ENCODE results near the gene TMEM217.

TMEM217 gene

DNA sequence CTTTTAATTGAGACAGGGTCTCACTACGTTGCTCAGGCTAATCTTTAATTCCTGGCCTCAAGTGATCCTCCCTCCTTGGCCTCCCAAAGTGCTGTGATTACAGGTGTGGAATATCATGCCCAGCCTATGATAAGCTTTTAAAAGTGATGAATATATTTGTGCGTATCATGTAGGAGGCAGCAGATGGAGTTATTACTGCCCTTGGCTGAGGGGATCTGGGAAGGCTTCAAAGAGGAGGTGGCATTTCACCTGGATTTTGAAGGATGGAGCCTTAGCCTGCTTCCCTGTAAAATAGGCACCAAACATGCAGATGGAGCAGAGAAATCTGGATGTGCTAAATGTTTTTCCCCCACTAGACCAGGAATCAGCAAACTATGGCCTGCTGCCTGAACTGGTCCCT is 77.9 kb downstream of the TMEM217 start:
- no CpG with 5 or more reads among the region's 2 CpGs for WGBS (ENCODE audit: extremely low coverage, insufficient coverage, insufficient read length)
- H3K4ac ChIP-seq (ENCODE audit: low read depth, low read length) = no peak overlapping the region
- DNase-seq = no peak
- no peak overlapping the region for H3K9ac ChIP-seq (ENCODE audit: low read length)
- H3K27me3 ChIP-seq (ENCODE audit: insufficient read depth, low read length) = no peaks in the 10 kb centered on the region
- H3K18ac ChIP-seq (ENCODE audit: low read length) = no peak overlapping the region
- H3K4me2 ChIP-seq (ENCODE audit: low read length) = no peak overlapping the region
- H3K79me1 ChIP-seq (ENCODE audit: low read length) = no peaks in the 10 kb centered on the region
- no peak overlapping the region for H3K14ac ChIP-seq (ENCODE audit: low read length)
- no peak overlapping the region for H2BK5ac ChIP-seq (ENCODE audit: low read depth, low read length, poor library complexity)
- no peak overlapping the region for H4K12ac ChIP-seq (ENCODE audit: low read depth, low read length)
- H3K79me2 ChIP-seq (ENCODE audit: control insufficient read depth, insufficient read depth, low read length, poor library complexity) = no peaks in the 10 kb centered on the region
- no peak overlapping the region for H4K91ac ChIP-seq (ENCODE audit: low read depth, low read length)
- no peak overlapping the region for H3K27ac ChIP-seq (ENCODE audit: low read depth, low read length)
- no peaks in the 10 kb centered on the region for H3K4me1 ChIP-seq (ENCODE audit: control insufficient read depth in 1 of 2, insufficient read depth in 2 of 2, low read length in 2 of 2)
- no peak overlapping the region for H4K8ac ChIP-seq (ENCODE audit: low read depth, low read length)
- H3K9me3 ChIP-seq (ENCODE audit: insufficient read depth, low read depth, low read length) = no peaks in the 10 kb centered on the region
- no peak overlapping the region for H2BK120ac ChIP-seq (ENCODE audit: insufficient read depth, low read length, poor library complexity)
- no peak overlapping the region for H2BK12ac ChIP-seq (ENCODE audit: low read length)
- no peak overlapping the region for H3K23ac ChIP-seq (ENCODE audit: low read length)
- H3K4me3 ChIP-seq (ENCODE audit: low read depth, low read length) = no peak overlapping the region
- no peak overlapping the region for H2AK5ac ChIP-seq (ENCODE audit: low read length)
- H2AFZ ChIP-seq (ENCODE audit: insufficient read depth, low read length, poor library complexity) = no peak overlapping the region
- H3K36me3 ChIP-seq (ENCODE audit: control insufficient read depth in 1 of 2, insufficient read depth in 2 of 2, low read length in 2 of 2) = peaks cover under 1 to 2% of the 10 kb centered on the region in 2 experiments

DNA sequence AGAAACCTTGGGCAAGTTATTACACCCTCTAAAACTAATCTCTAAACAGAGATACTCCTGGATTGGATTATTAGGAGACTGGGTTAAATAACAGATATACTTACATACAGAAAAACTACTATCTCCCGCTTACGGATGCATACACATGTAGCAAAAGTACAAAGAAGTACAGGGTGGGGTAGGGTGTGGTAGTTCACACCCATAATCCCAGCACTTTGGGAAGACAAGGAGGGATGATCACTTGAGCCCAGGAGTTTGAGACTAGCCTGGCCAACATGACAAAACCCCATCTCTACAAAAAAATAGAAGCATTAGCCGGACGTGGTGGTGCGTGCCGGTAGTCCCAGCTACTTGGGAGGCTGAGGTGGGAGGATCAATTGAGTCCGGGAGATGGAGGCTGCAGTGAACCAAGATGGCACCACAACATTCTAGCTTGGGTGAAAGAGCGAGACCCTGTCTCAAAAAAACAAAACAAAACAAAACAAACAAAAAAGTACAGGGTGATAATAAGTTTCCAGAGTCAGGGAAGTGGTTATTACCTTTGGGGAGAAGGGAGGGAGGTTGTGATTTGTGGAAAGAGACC is 79.9 kb downstream of the TMEM217 start:
- no peak overlapping the region for H3K4ac ChIP-seq (ENCODE audit: low read depth, low read length)
- H3K9me3 ChIP-seq (ENCODE audit: insufficient read depth, low read depth, low read length) = peaks cover 1% of the 10 kb centered on the region
- H3K4me2 ChIP-seq (ENCODE audit: low read length) = no peak overlapping the region
- H2BK5ac ChIP-seq (ENCODE audit: low read depth, low read length, poor library complexity) = no peak overlapping the region
- H2AK5ac ChIP-seq (ENCODE audit: low read length) = no peak overlapping the region
- no peaks in the 10 kb centered on the region for H3K27me3 ChIP-seq (ENCODE audit: insufficient read depth, low read length)
- H3K36me3 ChIP-seq (ENCODE audit: control insufficient read depth in 1 of 2, insufficient read depth in 2 of 2, low read length in 2 of 2) = peaks cover 13 to 19% of the 10 kb centered on the region in 2 experiments
- H2BK120ac ChIP-seq (ENCODE audit: insufficient read depth, low read length, poor library complexity) = no peak overlapping the region
- DNase-seq = no peak
- no peak overlapping the region for H4K91ac ChIP-seq (ENCODE audit: low read depth, low read length)
- no peak overlapping the region for H3K18ac ChIP-seq (ENCODE audit: low read length)
- H3K79me2 ChIP-seq (ENCODE audit: control insufficient read depth, insufficient read depth, low read length, poor library complexity) = no peaks in the 10 kb centered on the region
- H3K23ac ChIP-seq (ENCODE audit: low read length) = no peak overlapping the region
- H2BK12ac ChIP-seq (ENCODE audit: low read length) = no peak overlapping the region
- H4K12ac ChIP-seq (ENCODE audit: low read depth, low read length) = no peak overlapping the region
- no peak overlapping the region for H3K9ac ChIP-seq (ENCODE audit: low read length)
- WGBS (ENCODE audit: extremely low coverage, insufficient coverage, insufficient read length) = no CpG with 5 or more reads among the region's 8 CpGs
- H3K4me3 ChIP-seq (ENCODE audit: low read depth, low read length) = no peak overlapping the region
- H3K4me1 ChIP-seq (ENCODE audit: control insufficient read depth in 1 of 2, insufficient read depth in 2 of 2, low read length in 2 of 2) = no peaks in the 10 kb centered on the region
- H3K27ac ChIP-seq (ENCODE audit: low read depth, low read length) = no peak overlapping the region
- no peak overlapping the region for H2AFZ ChIP-seq (ENCODE audit: insufficient read depth, low read length, poor library complexity)
- H3K14ac ChIP-seq (ENCODE audit: low read length) = no peak overlapping the region
- no peak overlapping the region for H4K8ac ChIP-seq (ENCODE audit: low read depth, low read length)
- H3K79me1 ChIP-seq (ENCODE audit: low read length) = no peaks in the 10 kb centered on the region

- peaks cover 1% of the 10 kb centered on the region for H3K9me3 ChIP-seq (ENCODE audit: insufficient read depth, low read depth, low read length)
- no peak overlapping the region for H4K91ac ChIP-seq (ENCODE audit: low read depth, low read length)
- no peak overlapping the region for H2BK5ac ChIP-seq (ENCODE audit: low read depth, low read length, poor library complexity)
- no peaks in the 10 kb centered on the region for H3K27me3 ChIP-seq (ENCODE audit: insufficient read depth, low read length)
- no peak overlapping the region for H2AK5ac ChIP-seq (ENCODE audit: low read length)
- H2BK120ac ChIP-seq (ENCODE audit: insufficient read depth, low read length, poor library complexity) = no peak overlapping the region
- no peak overlapping the region for H3K9ac ChIP-seq (ENCODE audit: low read length)
- no peak overlapping the region for H3K27ac ChIP-seq (ENCODE audit: low read depth, low read length)
- no peak overlapping the region for H3K4me2 ChIP-seq (ENCODE audit: low read length)
- no CpG with 5 or more reads among the region's 10 CpGs for WGBS (ENCODE audit: extremely low coverage, insufficient coverage, insufficient read length)
- H3K4me3 ChIP-seq (ENCODE audit: low read depth, low read length) = no peak overlapping the region
- no peak overlapping the region for H2BK12ac ChIP-seq (ENCODE audit: low read length)
- H4K8ac ChIP-seq (ENCODE audit: low read depth, low read length) = no peak overlapping the region
- no peaks in the 10 kb centered on the region for H3K4me1 ChIP-seq (ENCODE audit: control insufficient read depth in 1 of 2, insufficient read depth in 2 of 2, low read length in 2 of 2)
- no peaks in the 10 kb centered on the region for H3K79me1 ChIP-seq (ENCODE audit: low read length)
- no peak overlapping the region for H3K23ac ChIP-seq (ENCODE audit: low read length)
- H2AFZ ChIP-seq (ENCODE audit: insufficient read depth, low read length, poor library complexity) = no peak overlapping the region
- H3K18ac ChIP-seq (ENCODE audit: low read length) = no peak overlapping the region
- H3K14ac ChIP-seq (ENCODE audit: low read length) = no peak overlapping the region
- H3K79me2 ChIP-seq (ENCODE audit: control insufficient read depth, insufficient read depth, low read length, poor library complexity) = no peaks in the 10 kb centered on the region
- no peak for DNase-seq
- H4K12ac ChIP-seq (ENCODE audit: low read depth, low read length) = no peak overlapping the region
- no peak overlapping the region for H3K4ac ChIP-seq (ENCODE audit: low read depth, low read length)
- peaks cover 15 to 21% of the 10 kb centered on the region in 2 experiments for H3K36me3 ChIP-seq (ENCODE audit: control insufficient read depth in 1 of 2, insufficient read depth in 2 of 2, low read length in 2 of 2)
Measured at GRCh38 chr6:37177077-37177934, 80.6 kb downstream of the TMEM217 start.

DNA sequence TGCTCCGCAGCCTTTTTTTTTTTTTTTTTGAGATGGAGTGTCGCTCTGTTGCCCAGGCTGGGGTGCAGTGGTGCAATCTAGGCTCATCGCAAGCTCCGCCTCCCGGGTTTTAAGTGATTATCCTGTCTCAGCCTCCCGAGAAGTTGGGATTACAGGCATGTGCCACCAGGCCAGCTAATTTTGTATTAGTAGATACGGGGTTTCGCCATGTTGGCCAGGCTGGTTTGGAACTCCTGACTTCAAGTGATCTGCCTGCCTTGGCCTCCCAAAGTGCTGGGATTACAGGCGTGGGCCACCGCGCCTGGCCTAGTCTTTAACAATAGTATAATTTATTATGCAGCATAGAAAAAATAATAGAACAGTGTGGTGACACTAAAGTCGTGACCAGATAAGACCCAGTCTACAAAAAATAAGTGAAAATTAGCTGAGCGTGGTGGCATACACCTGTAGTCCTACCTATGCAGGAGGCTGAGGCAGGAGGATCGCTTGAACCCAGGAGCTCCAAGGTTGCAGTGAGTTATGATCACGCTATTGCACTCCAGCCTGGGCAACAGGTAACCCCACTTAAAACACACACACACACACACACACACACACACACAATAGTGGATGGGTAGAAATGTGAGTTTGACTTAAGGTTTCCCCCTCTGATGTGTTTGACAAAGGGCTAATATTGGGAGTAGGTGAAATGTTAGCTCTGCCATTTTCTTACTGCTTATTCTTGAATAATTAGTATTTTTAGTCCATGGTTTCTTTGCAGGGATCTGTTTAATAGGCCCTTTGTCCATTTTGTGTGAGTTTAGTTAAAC is 81.5 kb downstream of the TMEM217 start:
- no peak overlapping the region for H3K4me2 ChIP-seq (ENCODE audit: low read length)
- H3K79me1 ChIP-seq (ENCODE audit: low read length) = peaks cover 1% of the 10 kb centered on the region
- no peak for DNase-seq
- no peaks in the 10 kb centered on the region for H3K27me3 ChIP-seq (ENCODE audit: insufficient read depth, low read length)
- H2BK120ac ChIP-seq (ENCODE audit: insufficient read depth, low read length, poor library complexity) = no peak overlapping the region
- H2BK12ac ChIP-seq (ENCODE audit: low read length) = no peak overlapping the region
- peaks cover 15 to 21% of the 10 kb centered on the region in 2 experiments for H3K36me3 ChIP-seq (ENCODE audit: control insufficient read depth in 1 of 2, insufficient read depth in 2 of 2, low read length in 2 of 2)
- H3K14ac ChIP-seq (ENCODE audit: low read length) = no peak overlapping the region
- H2BK5ac ChIP-seq (ENCODE audit: low read depth, low read length, poor library complexity) = no peak overlapping the region
- no peaks in the 10 kb centered on the region for H3K79me2 ChIP-seq (ENCODE audit: control insufficient read depth, insufficient read depth, low read length, poor library complexity)
- H3K23ac ChIP-seq (ENCODE audit: low read length) = no peak overlapping the region
- peaks cover 0 to under 1% of the 10 kb centered on the region in 2 experiments for H3K4me1 ChIP-seq (ENCODE audit: control insufficient read depth in 1 of 2, insufficient read depth in 2 of 2, low read length in 2 of 2)
- no peak overlapping the region for H4K12ac ChIP-seq (ENCODE audit: low read depth, low read length)
- WGBS (ENCODE audit: extremely low coverage, insufficient coverage, insufficient read length) = no CpG with 5 or more reads among the region's 15 CpGs
- H3K27ac ChIP-seq (ENCODE audit: low read depth, low read length) = no peak overlapping the region
- H3K4me3 ChIP-seq (ENCODE audit: low read depth, low read length) = no peak overlapping the region
- no peak overlapping the region for H2AFZ ChIP-seq (ENCODE audit: insufficient read depth, low read length, poor library complexity)
- no peak overlapping the region for H3K4ac ChIP-seq (ENCODE audit: low read depth, low read length)
- H3K9me3 ChIP-seq (ENCODE audit: insufficient read depth, low read depth, low read length) = peaks cover 1% of the 10 kb centered on the region
- no peak overlapping the region for H2AK5ac ChIP-seq (ENCODE audit: low read length)
- no peak overlapping the region for H4K91ac ChIP-seq (ENCODE audit: low read depth, low read length)
- H3K9ac ChIP-seq (ENCODE audit: low read length) = no peak overlapping the region
- no peak overlapping the region for H3K18ac ChIP-seq (ENCODE audit: low read length)
- H4K8ac ChIP-seq (ENCODE audit: low read depth, low read length) = no peak overlapping the region
